T follicular helper cell (primary cell): ENCODE measurements around the gene C1QTNF9.
"Not testable (repeated sequence)": the region's sequence is repeated elsewhere in the genome, so short reads cannot be mapped to it uniquely, and the experiment has no call there.

ENCODE experiments used
- DNase-seq: peaks from one replicate; pipeline ENCODE4 v3.0.0-alpha.2; 2020; ENCODE audit warnings: low read depth

Gene C1QTNF9

DNA sequence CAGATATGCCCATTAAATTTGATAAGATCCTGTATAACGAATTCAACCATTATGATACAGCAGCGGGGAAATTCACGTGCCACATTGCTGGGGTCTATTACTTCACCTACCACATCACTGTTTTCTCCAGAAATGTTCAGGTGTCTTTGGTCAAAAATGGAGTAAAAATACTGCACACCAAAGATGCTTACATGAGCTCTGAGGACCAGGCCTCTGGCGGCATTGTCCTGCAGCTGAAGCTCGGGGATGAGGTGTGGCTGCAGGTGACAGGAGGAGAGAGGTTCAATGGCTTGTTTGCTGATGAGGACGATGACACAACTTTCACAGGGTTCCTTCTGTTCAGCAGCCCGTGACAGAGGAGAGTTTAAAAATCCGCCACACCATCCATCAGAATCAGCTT, 12.0 kb downstream of the C1QTNF9 start:
- DNase-seq = not testable (repeated sequence)

DNA sequence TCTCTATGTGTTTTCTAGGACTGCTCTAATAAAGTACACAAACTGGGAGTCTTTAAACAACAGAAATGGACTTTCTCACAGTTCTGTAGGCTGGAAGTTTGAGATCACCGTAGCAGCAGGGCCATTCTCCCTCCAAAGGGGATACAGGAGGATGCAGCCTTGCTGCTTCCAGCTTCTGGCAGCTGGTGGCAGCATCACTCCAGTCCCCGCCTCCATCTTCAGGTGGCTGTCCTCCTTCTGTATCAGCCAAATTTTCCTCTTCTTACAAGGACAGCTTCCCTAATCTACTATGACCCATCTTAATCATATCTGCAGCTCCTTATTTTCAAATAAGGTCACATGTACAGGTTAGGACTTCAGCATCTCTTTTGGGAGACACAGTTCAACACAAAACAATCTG, 13.1 kb downstream of the C1QTNF9 start:
- not testable (repeated sequence) for DNase-seq

GRCh38 chr13:24323036-24323738, 13.8 kb downstream of the C1QTNF9 start:
- DNase-seq = no peak

GRCh38 chr13:24323739-24324075, 14.3 kb downstream of the C1QTNF9 start:
- no peak for DNase-seq

GRCh38 chr13:24327598-24327997, 18.2 kb downstream of the C1QTNF9 start:
- not testable (repeated sequence) for DNase-seq

- no peak for DNase-seq
Observed at GRCh38 chr13:24328145-24328544, 18.8 kb downstream of the C1QTNF9 start.

- DNase-seq = no peak
Observed at GRCh38 chr13:24338721-24339120, 29.3 kb downstream of the C1QTNF9 start.

- no peak for DNase-seq
Observed at GRCh38 chr13:24339937-24340607, 30.7 kb downstream of the C1QTNF9 start.

DNA sequence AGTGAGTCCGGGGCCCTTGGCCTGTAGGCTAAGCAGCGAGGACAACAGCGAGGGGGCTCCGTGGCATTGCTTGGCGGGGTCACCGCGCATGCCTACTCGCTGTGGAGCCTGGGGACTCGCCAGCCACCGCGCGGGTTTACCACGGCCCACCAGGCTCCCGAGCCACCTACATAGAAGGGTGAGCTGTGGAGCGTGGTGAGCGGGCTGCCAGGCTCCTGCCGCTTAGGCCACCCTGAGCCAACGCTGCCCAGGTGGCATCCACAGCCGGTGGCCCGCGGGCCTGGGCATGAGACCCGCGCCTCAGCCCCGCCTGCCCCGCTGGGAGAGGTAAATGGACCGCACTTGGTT, 31.2 kb downstream of the C1QTNF9 start:
- no peak for DNase-seq

GRCh38 chr13:24341439-24341838, 32.1 kb downstream of the C1QTNF9 start:
- DNase-seq = no peak

- DNase-seq = no peak
Observed at GRCh38 chr13:24348385-24348784, 39.0 kb downstream of the C1QTNF9 start.

DNA sequence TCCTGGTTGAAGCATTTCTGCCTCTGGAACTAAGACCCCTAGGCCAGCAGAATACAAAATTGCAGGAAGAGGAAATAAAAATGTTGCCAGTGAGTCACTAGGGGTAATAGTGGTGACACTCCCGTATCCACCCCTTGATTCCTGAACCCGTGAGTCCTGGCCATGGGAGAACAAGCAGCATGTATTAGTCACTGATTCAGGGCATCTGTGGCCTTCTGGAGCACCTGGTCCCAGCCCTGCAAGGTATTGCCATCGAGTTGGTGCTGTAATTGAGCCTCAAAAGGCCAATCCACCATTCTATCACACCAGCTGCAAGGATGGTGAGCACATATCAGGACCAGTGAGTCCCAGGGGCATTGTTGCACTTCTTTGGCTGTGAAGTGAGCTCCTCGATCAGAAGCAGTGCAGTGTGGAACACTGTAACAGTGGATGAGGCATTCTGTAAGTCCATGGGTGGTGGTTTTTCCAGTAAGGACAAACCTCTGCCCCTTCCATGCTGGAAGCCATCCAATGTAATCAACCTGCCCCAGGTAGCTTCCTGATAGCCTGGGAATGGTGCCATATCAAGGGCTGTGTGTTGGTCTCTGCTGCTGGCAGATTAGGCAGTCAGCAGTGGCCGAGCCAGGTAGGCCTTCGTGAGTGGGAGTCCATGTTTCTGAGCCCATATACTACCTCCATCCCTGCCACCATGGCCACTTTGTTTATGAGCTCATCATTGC, 39.6 kb downstream of the C1QTNF9 start:
- DNase-seq = no peak

- DNase-seq = not testable (repeated sequence)
Observed at GRCh38 chr13:24349778-24350664, 40.6 kb downstream of the C1QTNF9 start.

DNA sequence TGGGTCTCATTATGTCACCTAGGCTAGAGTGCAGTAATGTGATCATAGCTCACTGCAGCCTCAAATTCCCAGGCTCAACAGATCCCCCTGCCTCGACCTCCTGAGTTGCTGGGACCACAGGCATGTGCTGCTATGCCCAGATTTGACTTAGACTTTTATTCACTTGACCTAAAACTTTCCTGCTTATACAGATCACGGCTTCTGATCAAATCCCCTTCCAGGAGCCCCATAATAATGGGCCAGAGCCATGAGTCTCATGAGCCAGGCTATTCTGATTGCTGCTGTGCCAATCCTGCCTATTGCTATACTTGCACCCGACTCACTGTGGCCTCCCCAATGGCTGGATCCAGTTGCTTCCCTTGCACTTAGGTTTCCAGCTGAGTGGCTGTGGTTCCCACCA, 42.0 kb downstream of the C1QTNF9 start:
- no peak for DNase-seq

- DNase-seq = no peak
Observed at GRCh38 chr13:24353736-24354135, 44.4 kb downstream of the C1QTNF9 start.

- DNase-seq = no peak
Observed at GRCh38 chr13:24355103-24355502, 45.7 kb downstream of the C1QTNF9 start.

- no peak for DNase-seq
Observed at GRCh38 chr13:24356270-24356669, 46.9 kb downstream of the C1QTNF9 start.

DNA sequence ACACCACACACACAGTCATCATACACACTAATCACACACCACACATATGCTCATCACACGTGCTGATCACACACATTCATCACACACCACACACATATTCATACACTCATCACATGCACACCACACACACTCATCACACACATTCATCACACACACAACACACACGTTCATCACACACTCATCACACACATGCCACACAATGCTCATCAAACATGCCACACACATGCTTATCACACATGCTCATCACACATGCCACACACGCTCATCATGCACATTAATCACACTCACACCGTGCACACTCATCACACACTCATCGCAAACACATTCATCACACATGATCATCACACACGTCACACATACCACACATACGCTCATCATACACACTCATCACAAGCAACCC, 47.5 kb downstream of the C1QTNF9 start:
- DNase-seq = no peak

- DNase-seq = no peak
Observed at GRCh38 chr13:24357756-24358155, 48.4 kb downstream of the C1QTNF9 start.

DNA sequence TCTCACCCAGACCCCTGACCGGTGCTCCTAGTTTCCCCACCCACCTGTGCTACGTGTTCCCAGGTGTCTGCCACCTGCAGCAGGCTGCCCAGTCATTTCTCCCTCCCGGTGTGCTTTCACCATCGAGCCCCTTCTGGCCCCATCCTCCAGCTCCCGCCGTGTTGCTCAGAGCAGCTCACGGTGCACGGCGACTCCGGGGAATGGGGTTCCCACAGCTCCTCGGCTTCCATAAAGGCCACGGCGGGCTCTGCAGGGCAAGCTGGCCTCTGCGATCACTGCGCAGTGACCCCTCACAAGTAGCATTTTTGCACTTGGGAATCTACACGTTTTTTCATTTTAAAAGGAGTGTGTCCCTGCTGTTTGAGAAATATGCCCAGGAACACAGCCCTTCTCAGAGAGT, 49.5 kb downstream of the C1QTNF9 start:
- DNase-seq = not testable (repeated sequence)

DNA sequence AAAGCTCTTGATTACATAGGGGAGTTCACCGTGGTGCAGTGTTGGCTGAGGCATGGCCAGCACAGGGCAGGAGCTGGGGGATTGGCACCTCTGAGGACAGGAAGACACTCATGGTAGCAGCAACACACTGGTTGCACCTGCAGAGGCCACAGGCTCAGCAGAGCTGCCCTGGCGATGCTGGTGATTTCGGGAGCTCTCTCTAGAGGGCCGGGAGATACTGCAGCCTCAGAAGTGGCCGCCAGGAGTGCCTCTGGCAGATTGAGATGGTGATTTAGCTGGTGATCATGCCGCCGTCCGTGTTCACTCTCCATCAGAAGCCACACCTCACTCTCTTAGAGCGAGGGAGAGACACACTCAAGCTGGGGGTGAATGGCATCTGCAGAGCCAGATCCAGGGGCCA, 49.9 kb downstream of the C1QTNF9 start:
- not testable (repeated sequence) for DNase-seq

- DNase-seq = no peak
Observed at GRCh38 chr13:24360106-24360505, 50.7 kb downstream of the C1QTNF9 start.
